Measurements from ENCODE around the gene EXOC1L.

The EXOC1L gene

GRCh38 chr4:55876387-55876786, 56.8 kb downstream of the EXOC1L start:
- FAIRE-seq (no peak), DNase-seq (ENCODE audit: insufficient read length, low spot score) (no peak)
- TF ChIP-seq CTCF (IDR thresholded peaks at IDR 0.05; ENCODE audit: insufficient read depth, missing control alignments): no peak

GRCh38 chr4:55879224-55879623, 59.6 kb downstream of the EXOC1L start:
- FAIRE-seq (no peak), DNase-seq (ENCODE audit: insufficient read length, low spot score) (no peak)
- no peak for TF ChIP-seq CTCF (IDR thresholded peaks at IDR 0.05; ENCODE audit: insufficient read depth, missing control alignments)

GRCh38 chr4:55880652-55881280, 61.2 kb downstream of the EXOC1L start:
- DNase-seq (ENCODE audit: insufficient read length, low spot score) (no peak), FAIRE-seq (no peak)
- no peak for TF ChIP-seq CTCF (IDR thresholded peaks at IDR 0.05; ENCODE audit: insufficient read depth, missing control alignments)

GRCh38 chr4:55884093-55884850, 64.7 kb downstream of the EXOC1L start:
- no peak for TF ChIP-seq CTCF (IDR thresholded peaks at IDR 0.05; ENCODE audit: insufficient read depth, missing control alignments)
- DNase-seq (ENCODE audit: insufficient read length, low spot score): no peak
- no peak for FAIRE-seq

GRCh38 chr4:55884851-55885219, 65.2 kb downstream of the EXOC1L start:
- no peak for TF ChIP-seq CTCF (IDR thresholded peaks at IDR 0.05; ENCODE audit: insufficient read depth, missing control alignments)
- FAIRE-seq: no peak

More at GRCh38 chr4:55884851-55885219, 65.2 kb downstream of the EXOC1L start:
- DNase-seq (ENCODE audit: insufficient read length, low spot score): no peak
